Fibroblast of lung (primary cell): ENCODE data around the gene IGF2R. TPM values are rescaled to one million over a fixed set of nuclear protein-coding genes. Genes with fewer than 3 reads are reported as not detected.

ENCODE experiments used
- DNase-seq, 2 donors: peaks; one replicate each; pipeline versions ENCODE4 v3.0.0 to v3.0.0-alpha.2; 2010; ENCODE audit warnings: low read depth in 2 of 2
- H2AFZ ChIP-seq: 2 replicates; pipeline ENCODE4 v1.5.1; 2012; ENCODE audit warnings: low read length, control low read depth, inconsistent platforms
- H3K27ac ChIP-seq: 2 replicates; pipeline ENCODE4 v1.5.1; 2011; ENCODE audit warnings: low read length, control low read depth; ENCODE audit not compliant: insufficient read depth
- H3K27me3 ChIP-seq: 2 replicates; pipeline ENCODE4 v1.5.1; 2011; ENCODE audit warnings: mild to moderate bottlenecking, low read length; ENCODE audit not compliant: control insufficient read depth, insufficient read depth
- H3K36me3 ChIP-seq: 2 replicates; pipeline ENCODE4 v1.5.1; 2011; ENCODE audit warnings: low read length; ENCODE audit not compliant: control insufficient read depth, insufficient read depth
- H3K4me1 ChIP-seq: 2 replicates; pipeline ENCODE4 v1.5.1; 2011; ENCODE audit warnings: low read length; ENCODE audit not compliant: control insufficient read depth, insufficient read depth; ENCODE audit errors: extremely low read depth
- H3K4me2 ChIP-seq: 2 replicates; pipeline ENCODE4 v1.5.1; 2011; ENCODE audit warnings: low read length, control low read depth; ENCODE audit not compliant: insufficient read depth; ENCODE audit errors: extremely low read depth
- H3K4me3 ChIP-seq, 4 experiments: fragments of 200-600 bp in 1 of 4; sonication (generic) in 1 of 4; replicated peaks in 1 of 4; 2 replicates each; pipeline ENCODE4 v1.5.1; 2011 to 2016; ENCODE audit warnings: low read length in 4 of 4, low read depth in 3 of 4, mild to moderate bottlenecking in 3 of 4, control low read depth in 2 of 4, inconsistent platforms in 1 of 4, mixed read lengths in 1 of 4; ENCODE audit not compliant: insufficient read depth in 1 of 4; ENCODE audit errors: control extremely low read depth in 1 of 4
- H3K79me2 ChIP-seq: 2 replicates; pipeline ENCODE4 v1.5.1; 2012; ENCODE audit warnings: mild to moderate bottlenecking, low read length, inconsistent platforms; ENCODE audit not compliant: control insufficient read depth, insufficient read depth
- H3K9ac ChIP-seq: 2 replicates; pipeline ENCODE4 v1.5.1; 2011; ENCODE audit warnings: mild to moderate bottlenecking, low read length, control low read depth; ENCODE audit not compliant: insufficient read depth
- H3K9me3 ChIP-seq: 2 replicates; pipeline ENCODE4 v1.5.1; 2012; ENCODE audit warnings: low read depth, low read length; ENCODE audit not compliant: control insufficient read depth, insufficient read depth
- H4K20me1 ChIP-seq: 2 replicates; pipeline ENCODE4 v1.5.1; 2011; ENCODE audit warnings: low read length; ENCODE audit not compliant: control insufficient read depth, insufficient read depth; ENCODE audit errors: extremely low read depth
- CTCF ChIP-seq, 2 donors: IDR thresholded peaks in 1 of 2; conservative IDR thresholded peaks in 1 of 2; 1 replicate in 1 of 2; 2 replicates in 1 of 2; pipeline ENCODE4 v1.5.1; 2011 to 2012; ENCODE audit warnings: low read length in 2 of 2, control low read depth in 1 of 2, inconsistent platforms in 1 of 2, low read depth in 1 of 2, mild to moderate bottlenecking in 1 of 2
- EZH2 ChIP-seq: IDR thresholded peaks from 2 replicates; pipeline ENCODE4 v1.5.1; 2012; ENCODE audit warnings: low read length, control low read depth, mild to moderate bottlenecking; ENCODE audit errors: missing control alignments
- polyA plus RNA-seq, 2 donors: library from polyadenylated mRNA; depleted of rRNA in 1 of 2; stranded (reverse) in 1 of 2; unstranded in 1 of 2; fragments of >200 nt; gene quantifications; 2 replicates each; pipeline ENCODE4 v1.2.1, GENCODE V29; 2011 to 2012; ENCODE audit warnings: missing spikeins in 1 of 2
- total RNA-seq: library from RNA; depleted of rRNA; stranded (reverse); fragments of >200 nt; gene quantifications from 2 replicates; pipeline ENCODE4 v1.2.1, GENCODE V29; 2014

Gene IGF2R
- total and polyA plus RNA-seq, 2 donors (not counting 1 experiment from before 2014, with no cell fraction given), result 37.6 to 300 TPM

GRCh38 chr6:160141001-160141726, 172.3 kb downstream of the IGF2R start:
- no peak overlapping the region for H2AFZ ChIP-seq
- no peaks in the 10 kb centered on the region for H3K9me3 ChIP-seq
- no peaks in the 10 kb centered on the region for H3K79me2 ChIP-seq
- H3K4me3 ChIP-seq, result no peak overlapping the region
- no peaks in the 10 kb centered on the region for H4K20me1 ChIP-seq
- peaks cover 6% of the 10 kb centered on the region for H3K4me1 ChIP-seq
- H3K36me3 ChIP-seq, result no peaks in the 10 kb centered on the region
- H3K27me3 ChIP-seq, result no peaks in the 10 kb centered on the region
- peak; percentile 79 to 81 for DNase-seq
- no peak for TF ChIP-seq CTCF (conservative IDR thresholded peaks at IDR 0.05 in 1 of 2, IDR thresholded peaks at IDR 0.05 in 1 of 2; ENCODE audit: low read depth in 1 of 2, low read length in 2 of 2)
- TF ChIP-seq EZH2, result no peak
- no peak overlapping the region for H3K27ac ChIP-seq
- H3K9ac ChIP-seq, result no peak overlapping the region
- no peak overlapping the region for H3K4me2 ChIP-seq

- H3K4me3 ChIP-seq, result no peak overlapping the region
- H3K9me3 ChIP-seq, result no peaks in the 10 kb centered on the region
- TF ChIP-seq EZH2, result no peak
- TF ChIP-seq CTCF (conservative IDR thresholded peaks at IDR 0.05 in 1 of 2, IDR thresholded peaks at IDR 0.05 in 1 of 2; ENCODE audit: low read depth in 1 of 2, low read length in 2 of 2), result no peak
- DNase-seq, result no peak
- no peak overlapping the region for H2AFZ ChIP-seq
- no peaks in the 10 kb centered on the region for H3K79me2 ChIP-seq
- H3K9ac ChIP-seq, result no peak overlapping the region
- H3K4me1 ChIP-seq, result peaks cover 6% of the 10 kb centered on the region
- no peaks in the 10 kb centered on the region for H3K36me3 ChIP-seq
- H3K4me2 ChIP-seq, result no peak overlapping the region
- H4K20me1 ChIP-seq, result no peaks in the 10 kb centered on the region
- no peak overlapping the region for H3K27ac ChIP-seq
- H3K27me3 ChIP-seq, result no peaks in the 10 kb centered on the region
These were observed 173.3 kb downstream of the IGF2R start for GRCh38 chr6:160142115-160142715.

GRCh38 chr6:160146454-160147145, 177.7 kb downstream of the IGF2R start:
- TF ChIP-seq CTCF (conservative IDR thresholded peaks at IDR 0.05 in 1 of 2, IDR thresholded peaks at IDR 0.05 in 1 of 2; ENCODE audit: low read depth in 1 of 2, low read length in 2 of 2) (no peak), EZH2 (no peak)
- Histone ChIP-seq H3K9ac (no peak overlapping the region), H3K4me3 (no peak overlapping the region), H3K27ac (no peak overlapping the region), H3K4me2 (no peak overlapping the region), H3K27me3 (no peaks in the 10 kb centered on the region), H3K79me2 (no peaks in the 10 kb centered on the region), H3K4me1 (no peaks in the 10 kb centered on the region), H2AFZ (no peak overlapping the region), H3K36me3 (no peaks in the 10 kb centered on the region), H3K9me3 (no peaks in the 10 kb centered on the region), H4K20me1 (no peaks in the 10 kb centered on the region)
- DNase-seq, result no peak
